ENCODE measurements around the gene DCLK2. TPM values are rescaled to one million over a fixed set of nuclear protein-coding genes. Genes with fewer than 3 reads are reported as not detected.

Gene DCLK2
- total RNA-seq, 1 experiment from 2014 or later = 1.2 TPM

DNA sequence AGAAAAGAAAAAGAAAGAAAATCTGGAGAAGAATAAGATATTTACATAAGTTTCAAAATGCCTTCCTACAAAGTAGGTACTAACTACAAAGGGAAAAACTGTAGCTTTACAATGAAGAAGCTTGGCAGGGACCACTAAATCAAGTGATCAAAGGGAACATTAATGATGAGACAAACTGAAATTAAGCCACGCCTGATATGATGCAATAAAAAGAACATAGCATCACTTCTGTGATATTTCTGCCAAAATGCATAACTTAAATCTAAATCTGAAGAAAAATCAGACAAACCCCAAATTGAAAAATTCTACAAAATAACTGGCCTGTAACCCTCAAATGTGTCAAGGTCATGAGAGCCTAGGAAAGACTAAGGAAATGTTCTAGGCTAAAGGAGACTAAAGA, 8.9 kb upstream of the DCLK2 start:
- no peak for DNase-seq
- Histone ChIP-seq H4K20me1 (ENCODE audit: low read length) (no peaks in the 10 kb centered on the region), H3K9ac (ENCODE audit: low read length) (no peak overlapping the region), H3K79me2 (ENCODE audit: low read length) (no peaks in the 10 kb centered on the region), H3K4me3 (ENCODE audit: low read length) (no peak overlapping the region), H3F3A (ENCODE audit: low read length, unreplicated experiment) (no peaks in the 10 kb centered on the region), H3K4me2 (ENCODE audit: low read length) (no peak overlapping the region), H3K9me3 (ENCODE audit: low read length) (no peaks in the 10 kb centered on the region), H3K9me2 (replicated peaks; ENCODE audit: low read length) (no peaks in the 10 kb centered on the region), H3K27ac (ENCODE audit: low read length) (no peak overlapping the region), H3K4me1 (ENCODE audit: insufficient read depth, low read length) (no peaks in the 10 kb centered on the region; the same call in 1 of the 2 replicates), H3K36me3 (ENCODE audit: low read depth, low read length) (no peaks in the 10 kb centered on the region), H2AFZ (ENCODE audit: low read length) (no peak overlapping the region), H3K27me3 (ENCODE audit: low read length) (no peaks in the 10 kb centered on the region)
- intact Hi-C loops (cut with micrococcal nuclease) = no loop called here
- ATAC-seq = no peak
- ChIA-PET POLR2A (ENCODE audit: unreplicated experiment) (no interaction called here), CTCF (no interaction called here)
- TF ChIP-seq, protein P1, sequence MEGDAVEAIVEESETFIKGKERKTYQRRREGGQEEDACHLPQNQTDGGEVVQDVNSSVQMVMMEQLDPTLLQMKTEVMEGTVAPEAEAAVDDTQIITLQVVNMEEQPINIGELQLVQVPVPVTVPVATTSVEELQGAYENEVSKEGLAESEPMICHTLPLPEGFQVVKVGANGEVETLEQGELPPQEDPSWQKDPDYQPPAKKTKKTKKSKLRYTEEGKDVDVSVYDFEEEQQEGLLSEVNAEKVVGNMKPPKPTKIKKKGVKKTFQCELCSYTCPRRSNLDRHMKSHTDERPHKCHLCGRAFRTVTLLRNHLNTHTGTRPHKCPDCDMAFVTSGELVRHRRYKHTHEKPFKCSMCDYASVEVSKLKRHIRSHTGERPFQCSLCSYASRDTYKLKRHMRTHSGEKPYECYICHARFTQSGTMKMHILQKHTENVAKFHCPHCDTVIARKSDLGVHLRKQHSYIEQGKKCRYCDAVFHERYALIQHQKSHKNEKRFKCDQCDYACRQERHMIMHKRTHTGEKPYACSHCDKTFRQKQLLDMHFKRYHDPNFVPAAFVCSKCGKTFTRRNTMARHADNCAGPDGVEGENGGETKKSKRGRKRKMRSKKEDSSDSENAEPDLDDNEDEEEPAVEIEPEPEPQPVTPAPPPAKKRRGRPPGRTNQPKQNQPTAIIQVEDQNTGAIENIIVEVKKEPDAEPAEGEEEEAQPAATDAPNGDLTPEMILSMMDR (conservative IDR thresholded peaks at IDR 0.05; ENCODE audit: low read depth, low read length) = no peak
- TF ChIP-seq EZH2phosphoT487 (IDR thresholded peaks at IDR 0.05; ENCODE audit: borderline replicate concordance, low read length) (no peak), EZH2 (IDR thresholded peaks at IDR 0.05; ENCODE audit: low read length, unreplicated experiment) (no peak)
- no TSS peak for BruUV-seq (replicated peaks)

DNA sequence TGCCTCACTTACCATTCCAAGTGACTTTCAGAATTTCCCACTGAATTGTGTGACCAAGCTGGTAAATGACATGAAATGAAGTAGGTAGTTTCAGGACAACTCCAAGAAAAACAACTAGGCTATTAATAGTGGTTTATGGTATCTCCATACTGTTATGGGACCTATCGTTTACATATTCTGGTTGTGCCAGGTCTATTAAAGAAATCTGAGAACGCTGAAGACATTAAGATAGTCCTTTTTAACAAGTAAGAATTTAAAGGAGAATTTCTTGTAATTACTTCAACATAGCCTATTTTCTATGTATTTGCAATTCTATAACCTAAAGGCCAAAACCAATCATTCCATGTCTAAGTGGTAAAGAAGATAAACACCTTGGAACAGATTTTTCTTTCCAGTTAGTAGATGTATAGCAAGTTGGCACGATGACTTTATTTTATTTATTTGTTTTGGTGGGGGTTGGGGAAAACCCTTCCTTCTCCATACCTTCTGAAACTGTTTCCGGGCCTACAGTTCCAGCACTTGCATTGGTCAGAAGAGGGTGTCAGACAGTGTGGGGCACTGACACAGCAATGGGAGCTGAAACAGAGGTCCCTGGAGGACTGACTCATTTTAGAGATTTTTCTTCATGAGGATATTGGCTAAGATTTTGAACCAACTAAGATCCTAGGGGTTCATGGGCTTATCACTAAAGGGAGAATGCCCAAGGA, 7.6 kb upstream of the DCLK2 start:
- Histone ChIP-seq H3K27me3 (ENCODE audit: low read length) (no peaks in the 10 kb centered on the region), H3K36me3 (ENCODE audit: low read depth, low read length) (no peaks in the 10 kb centered on the region), H4K20me1 (ENCODE audit: low read length) (no peaks in the 10 kb centered on the region), H3K9ac (ENCODE audit: low read length) (no peak overlapping the region), H3K9me2 (replicated peaks; ENCODE audit: low read length) (no peaks in the 10 kb centered on the region), H2AFZ (ENCODE audit: low read length) (no peak overlapping the region), H3K9me3 (ENCODE audit: low read length) (no peaks in the 10 kb centered on the region), H3K4me2 (ENCODE audit: low read length) (no peak overlapping the region), H3K4me1 (ENCODE audit: insufficient read depth, low read length) (no peaks in the 10 kb centered on the region; the same call in 1 of the 2 replicates), H3F3A (ENCODE audit: low read length, unreplicated experiment) (no peaks in the 10 kb centered on the region), H3K4me3 (ENCODE audit: low read length) (no peak overlapping the region), H3K27ac (ENCODE audit: low read length) (no peak overlapping the region), H3K79me2 (ENCODE audit: low read length) (no peaks in the 10 kb centered on the region)
- no peak for ATAC-seq
- POLR2A ChIA-PET (ENCODE audit: unreplicated experiment) = no interaction called here
- CTCF ChIA-PET = no interaction called here
- no peak for DNase-seq
- no peak for TF ChIP-seq EZH2 (IDR thresholded peaks at IDR 0.05; ENCODE audit: low read length, unreplicated experiment)
- TF ChIP-seq, protein P1 (conservative IDR thresholded peaks at IDR 0.05; ENCODE audit: low read depth, low read length) = no peak
- no peak for TF ChIP-seq EZH2phosphoT487 (IDR thresholded peaks at IDR 0.05; ENCODE audit: borderline replicate concordance, low read length)
- no TSS peak for BruUV-seq (replicated peaks)
- intact Hi-C loops (cut with micrococcal nuclease) = no loop called here

DNA sequence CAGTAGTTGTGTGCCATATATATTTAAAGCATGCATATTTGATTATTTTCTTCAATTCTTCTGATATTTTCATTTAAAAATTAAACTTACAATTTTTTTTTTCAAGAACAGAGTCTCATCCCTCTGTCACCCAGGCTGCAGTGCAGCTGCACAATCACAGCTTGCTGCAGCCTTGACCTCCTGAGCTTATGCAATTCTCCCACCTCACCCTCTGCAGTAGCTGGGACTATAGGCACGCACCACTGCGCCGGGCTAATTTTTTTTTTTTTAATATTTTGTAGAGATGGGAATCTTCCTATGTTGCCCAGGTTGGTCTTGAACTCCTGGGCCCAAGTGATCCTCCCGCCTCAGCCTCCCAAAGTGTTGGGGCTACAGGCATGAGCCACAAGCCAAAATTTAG, 5.8 kb upstream of the DCLK2 start:
- no TSS peak for BruUV-seq (replicated peaks)
- Histone ChIP-seq H3K79me2 (ENCODE audit: low read length) (no peaks in the 10 kb centered on the region), H3K9me2 (replicated peaks; ENCODE audit: low read length) (no peaks in the 10 kb centered on the region), H3K4me3 (ENCODE audit: low read length) (no peak overlapping the region), H3K9ac (ENCODE audit: low read length) (no peak overlapping the region), H4K20me1 (ENCODE audit: low read length) (no peaks in the 10 kb centered on the region), H3K4me2 (ENCODE audit: low read length) (no peak overlapping the region), H2AFZ (ENCODE audit: low read length) (no peak overlapping the region), H3K27me3 (ENCODE audit: low read length) (no peaks in the 10 kb centered on the region), H3K4me1 (ENCODE audit: insufficient read depth, low read length) (no peaks in the 10 kb centered on the region; the same call in 1 of the 2 replicates), H3K36me3 (ENCODE audit: low read depth, low read length) (no peaks in the 10 kb centered on the region), H3F3A (ENCODE audit: low read length, unreplicated experiment) (no peaks in the 10 kb centered on the region), H3K27ac (ENCODE audit: low read length) (no peak overlapping the region), H3K9me3 (ENCODE audit: low read length) (no peaks in the 10 kb centered on the region)
- intact Hi-C loops (cut with micrococcal nuclease) = no loop called here
- ATAC-seq (no peak), DNase-seq (no peak)
- TF ChIP-seq EZH2 (IDR thresholded peaks at IDR 0.05; ENCODE audit: low read length, unreplicated experiment) (no peak), EZH2phosphoT487 (IDR thresholded peaks at IDR 0.05; ENCODE audit: borderline replicate concordance, low read length) (no peak)
- TF ChIP-seq, protein P1 (conservative IDR thresholded peaks at IDR 0.05; ENCODE audit: low read depth, low read length) = no peak
- ChIA-PET CTCF (no interaction called here), POLR2A (ENCODE audit: unreplicated experiment) (no interaction called here)
